Heart right ventricle (tissue), 16 donors: ENCODE data around the gene GNPTG. TPM values are rescaled to one million over a fixed set of nuclear protein-coding genes. Genes with fewer than 3 reads are reported as not detected.

Source experiments
- ATAC-seq, 8 donors: fragments of 200-7000 bp; cut with Tn5 transposase; one replicate each; pipeline ENCODE4 v1.9.1; 2020; ENCODE audit warnings: mild to moderate bottlenecking in 8 of 8, moderate library complexity in 8 of 8, moderate number of reproducible peaks in 1 of 8
- DNase-seq, 2 donors: peaks; one replicate each; pipeline ENCODE4 v3.0.0-alpha.2; 2020
- H3K27ac ChIP-seq, 10 donors: fragments of 200-600 bp; sonication (generic) in 2 of 10; one replicate each; pipeline versions ENCODE4 v1.5.0 to v1.8.0; 2020 to 2022; ENCODE audit warnings: mild to moderate bottlenecking in 3 of 10
- H3K27me3 ChIP-seq, 7 donors: fragments of 200-600 bp; one replicate each; pipeline ENCODE4 v1.8.0; 2021 to 2022; ENCODE audit warnings: mild to moderate bottlenecking in 2 of 7
- H3K36me3 ChIP-seq, 9 donors: fragments of 200-600 bp; sonication (generic) in 1 of 9; one replicate each; pipeline versions ENCODE4 v1.5.0 to v1.8.0; 2020 to 2022; ENCODE audit warnings: mild to moderate bottlenecking in 2 of 9
- H3K4me1 ChIP-seq, 9 donors: fragments of 200-600 bp; sonication (generic) in 1 of 9; one replicate each; pipeline versions ENCODE4 v1.5.0 to v1.8.0; 2020 to 2022; ENCODE audit warnings: mild to moderate bottlenecking in 4 of 9
- H3K4me3 ChIP-seq, 10 donors: fragments of 200-600 bp; sonication (generic) in 2 of 10; one replicate each; pipeline versions ENCODE4 v1.5.0 to v1.8.0; 2020 to 2022; ENCODE audit warnings: mild to moderate bottlenecking in 7 of 10, moderate library complexity in 2 of 10
- H3K9me3 ChIP-seq, 11 donors: fragments of 200-600 bp in 10 of 11; sonication (generic) in 2 of 11; one replicate each; pipeline versions ENCODE4 v1.5.0 to v1.8.0; 2013 to 2022; ENCODE audit warnings: mild to moderate bottlenecking in 2 of 11, control low read depth in 1 of 11, moderate library complexity in 1 of 11
- CTCF ChIP-seq, 9 donors: fragments of 200-600 bp; sonication (generic) in 2 of 9; IDR thresholded peaks; one replicate each; pipeline versions ENCODE4 v1.5.0 to v1.8.0; 2021 to 2022; ENCODE audit warnings: antibody characterized with exemption in 9 of 9, mild to moderate bottlenecking in 5 of 9, moderate library complexity in 1 of 9
- WGBS, 2 donors: extraction: QIAGEN DNeasy Blood & Tissue Kit; methylation state at CpG; one replicate each; pipeline ENCODE4 v1.1.7; 2013; ENCODE audit warnings: inconsistent platforms in 1 of 2; 5-methylcytosine and 5-hydroxymethylcytosine counted together
- intact Hi-C, 10 donors: fragments of 100-400 bp; cut with DNase I; formaldehyde crosslinking; loops; one replicate each; pipeline versions ENCODE4 v1.11.1 to v1.14.2; 2022
- polyA plus RNA-seq, 2 donors: library from polyadenylated mRNA; stranded (reverse); fragments of 200-250 nt; gene quantifications; one replicate each; pipeline ENCODE4 v1.2.3, GENCODE V29; 2013
- total RNA-seq, 10 donors: library from RNA; stranded (reverse); fragmentation: NEBNext Ultra II Directional in 3 of 10; extraction: Animal tissue kit (Norgen Biotek cat#: 25700) in 3 of 10; gene quantifications; one replicate each; pipeline versions ENCODE4 v1.2.1 to v1.2.4, GENCODE V29; 2021 to 2023
- donor health status: Arrhythmogenic right ventricular cardiomyopathy.
- donor health status: ischemic (EF 13 %, LVEDD 7.1; RV severe dilation, severe dysfunction).
- donor health status: healthy with polysubstance abuse.
- donor health status: DM: no; HTN: yes; CAD: no.
- donor health status: DM: no; HTN: no; CAD: no.
- donor health status: ischemic (EF 25% LVEDD 6.9; RV normal size, moderate dysfunction).
- donor health status: ischemic (EF 25% LVEDD 5.7; RV mildly dilated, moderate dysfunction).
- donor health status: healthy.
- donor health status: DM: yes; HTN: yes; CAD: no.
- donor health status: Ischemic cardiomyopathy.
- donor health status: ischemic (EF 35%, LVEDD 5.7; RV mildly dilated, moderate dysfunction).
- donor health status: nonischemic (EF 11% LVEDD 7.7; RV severe dilation, severe dysfunction).
- donor health status: DM: yes; HTN: yes; CAD: no.
- donor health status: PGD.
- donor health status: ischemic (EF 29% LVEDD 5.4; RV normal size, mild dysfunction).
- donor health status: nonischemic (EF 23%, LVEDD 6.1; RV moderate dilation, normal function).

Gene GNPTG
- total and polyA plus RNA-seq, 12 donors, result 24.8 to 56.3 (median 31.8) TPM

GRCh38 chr16:1372292-1372950, 20.7 kb downstream of the GNPTG start:
- DNase-seq, result no peak

GRCh38 chr16:1374418-1375297, 22.9 kb downstream of the GNPTG start:
- intact Hi-C loops, result no loop called here
- WGBS, 2 donors, result 93 to 95% methylated on average over 45 to 46 of the region's 46 CpGs
- DNase-seq (no peak), ATAC-seq (no peak)
- no peak for TF ChIP-seq CTCF (IDR thresholded peaks at IDR 0.05)
- peaks cover 7 to 22% (median 17%) of the 10 kb centered on the region in 9 donors for H3K4me1 ChIP-seq
- peaks cover 0 to 36% (median 3%) of the 10 kb centered on the region in 9 donors for H3K36me3 ChIP-seq
- no peaks in the 10 kb centered on the region for H3K9me3 ChIP-seq
- no peaks in the 10 kb centered on the region for H3K27me3 ChIP-seq
- no peak overlapping the region for H3K27ac ChIP-seq
- H3K4me3 ChIP-seq, result no peak overlapping the region

More at GRCh38 chr16:1372292-1372950, 20.7 kb downstream of the GNPTG start:
- H3K9me3 ChIP-seq, result no peaks in the 10 kb centered on the region
- no peak for TF ChIP-seq CTCF (IDR thresholded peaks at IDR 0.05)
- H3K36me3 ChIP-seq, result peaks cover 0 to 54% (median 3%) of the 10 kb centered on the region in 9 donors
- WGBS, 2 donors, result 95% methylated on average over 15 to 17 of the region's 21 CpGs
- H3K4me3 ChIP-seq, result no peak overlapping the region
- ATAC-seq, result no peak
- H3K4me1 ChIP-seq, result peaks cover 0 to 3% (median 0%) of the 10 kb centered on the region in 9 donors
- no peak overlapping the region for H3K27ac ChIP-seq
- intact Hi-C loops, result no loop called here
- no peaks in the 10 kb centered on the region for H3K27me3 ChIP-seq

GRCh38 chr16:1375298-1375640, 23.5 kb downstream of the GNPTG start:
- Histone ChIP-seq H3K9me3 (no peaks in the 10 kb centered on the region), H3K27me3 (no peaks in the 10 kb centered on the region), H3K4me1 (peaks cover 7 to 26% (median 17%) of the 10 kb centered on the region in 9 donors), H3K36me3 (peaks cover 0 to 29% (median 0%) of the 10 kb centered on the region in 9 donors), H3K27ac (no peak overlapping the region), H3K4me3 (no peak overlapping the region)
- no peak for TF ChIP-seq CTCF (IDR thresholded peaks at IDR 0.05)
- no peak for DNase-seq
- ATAC-seq, result no peak
- WGBS, 2 donors, result 90 to 93% methylated on average over 24 of the region's 24 CpGs
- intact Hi-C loops, result no loop called here

GRCh38 chr16:1375741-1376410, 24.1 kb downstream of the GNPTG start:
- DNase-seq (no peak), ATAC-seq (no peak)
- Histone ChIP-seq H3K36me3 (peaks cover 0 to 29% (median 0%) of the 10 kb centered on the region in 9 donors), H3K9me3 (no peaks in the 10 kb centered on the region), H3K27ac (no peak overlapping the region), H3K4me1 (peaks cover 7 to 26% (median 17%) of the 10 kb centered on the region in 9 donors), H3K27me3 (no peaks in the 10 kb centered on the region), H3K4me3 (no peak overlapping the region)
- no peak for TF ChIP-seq CTCF (IDR thresholded peaks at IDR 0.05)
- intact Hi-C loops, result no loop called here
- 89 to 93% methylated on average over 18 to 19 of the region's 19 CpGs for WGBS, 2 donors
